HepG2 (cell line): ENCODE results near the gene TNP2. TPM values are rescaled to one million over a fixed set of nuclear protein-coding genes. Genes with fewer than 3 reads are reported as not detected.

ENCODE experiments used
- GABPB1 ChIP-seq: IDR thresholded peaks from 2 replicates; pipeline ENCODE4 v1.6.1; 2016; ENCODE audit warnings: mild to moderate bottlenecking, missing genetic modification reagents, moderate library complexity, missing compliant biosample characterization
- GMEB1 ChIP-seq: sonication (generic); formaldehyde crosslinking; IDR thresholded peaks from 2 replicates; pipeline ENCODE4 v1.5.1; 2020; ENCODE audit warnings: missing genetic modification reagents, mild to moderate bottlenecking, borderline replicate concordance
- HDAC2 ChIP-seq: sonication (generic); formaldehyde crosslinking; IDR thresholded peaks from 2 replicates; pipeline ENCODE4 v1.4.0; 2020; ENCODE audit warnings: missing genetic modification reagents
- HOXA5 ChIP-seq: sonication (generic); formaldehyde crosslinking; IDR thresholded peaks from 2 replicates; pipeline ENCODE4 v1.4.0; 2020; ENCODE audit warnings: missing genetic modification reagents
- IKZF1 ChIP-seq: fragments of 450-650 bp; IDR thresholded peaks from 2 replicates; pipeline ENCODE4 v1.7.1; 2016
- MLX ChIP-seq: IDR thresholded peaks from 2 replicates; pipeline ENCODE4 v1.6.1; 2016
- MLXIP ChIP-seq: sonication (generic); formaldehyde crosslinking; IDR thresholded peaks from 2 replicates; pipeline ENCODE4 v1.9.0; 2021; ENCODE audit warnings: missing genetic modification reagents, borderline replicate concordance
- NR2F2 ChIP-seq: IDR thresholded peaks from 2 replicates; pipeline ENCODE4 v1.6.1; 2012; ENCODE audit warnings: low read depth, inconsistent platforms, borderline replicate concordance
- PAWR ChIP-seq: sonication (generic); formaldehyde crosslinking; IDR thresholded peaks from 2 replicates; pipeline ENCODE4 v1.4.0; 2020; ENCODE audit warnings: missing genetic modification reagents, mild to moderate bottlenecking, borderline replicate concordance
- PHF8 ChIP-seq: sonication (generic); formaldehyde crosslinking; IDR thresholded peaks from 2 replicates; pipeline ENCODE4 v1.5.0; 2020; ENCODE audit warnings: missing genetic modification reagents
- PTBP1 ChIP-seq: fragments of 200-400 bp; formaldehyde crosslinking; IDR thresholded peaks from 2 replicates; pipeline ENCODE4 v1.6.1; 2018; ENCODE audit warnings: low read length, low read depth; ENCODE audit not compliant: poor library complexity, severe bottlenecking
- RELA ChIP-seq: sonication (generic); formaldehyde crosslinking; IDR thresholded peaks from 2 replicates; pipeline ENCODE4 v1.4.0; 2020; ENCODE audit warnings: missing genetic modification reagents
- SMYD3 ChIP-seq: sonication (generic); formaldehyde crosslinking; IDR thresholded peaks from 2 replicates; pipeline ENCODE4 v1.8.1; 2023; ENCODE audit warnings: mild to moderate bottlenecking, missing genetic modification reagents
- SOX6 ChIP-seq, 2 experiments: fragments of 450-650 bp in 1 of 2; sonication (generic) in 1 of 2; formaldehyde crosslinking in 1 of 2; IDR thresholded peaks; 2 replicates each; pipeline versions ENCODE4 v1.4.0 to v1.6.1; 2017 to 2020; ENCODE audit warnings: antibody characterized with exemption in 1 of 2, mild to moderate bottlenecking in 1 of 2, missing genetic modification reagents in 1 of 2
- TOE1 ChIP-seq: sonication (generic); formaldehyde crosslinking; IDR thresholded peaks from 2 replicates; pipeline ENCODE4 v1.4.0; 2020; ENCODE audit warnings: mild to moderate bottlenecking, missing genetic modification reagents
- ZFAT ChIP-seq: sonication (generic); formaldehyde crosslinking; conservative IDR thresholded peaks from 2 replicates; pipeline ENCODE4 v1.8.1; 2023; ENCODE audit warnings: missing genetic modification reagents, inconsistent platforms
- ZKSCAN5 ChIP-seq: sonication (generic); formaldehyde crosslinking; IDR thresholded peaks from 2 replicates; pipeline ENCODE4 v1.5.1; 2020; ENCODE audit warnings: mild to moderate bottlenecking, missing genetic modification reagents
- ZNF10 ChIP-seq: sonication (generic); formaldehyde crosslinking; IDR thresholded peaks from 2 replicates; pipeline ENCODE4 v1.4.0; 2020; ENCODE audit warnings: mild to moderate bottlenecking, low read depth, missing genetic modification reagents, borderline replicate concordance
- ZNF121 ChIP-seq: sonication (generic); formaldehyde crosslinking; IDR thresholded peaks from 2 replicates; pipeline ENCODE4 v1.5.0; 2020; ENCODE audit warnings: mild to moderate bottlenecking, missing genetic modification reagents
- ZNF138 ChIP-seq: sonication (generic); formaldehyde crosslinking; IDR thresholded peaks from 2 replicates; pipeline ENCODE4 v1.5.0; 2020; ENCODE audit warnings: mild to moderate bottlenecking, low read depth, missing genetic modification reagents
- ZNF326 ChIP-seq: sonication (generic); formaldehyde crosslinking; IDR thresholded peaks from 2 replicates; pipeline ENCODE4 v1.4.0; 2020; ENCODE audit warnings: missing genetic modification reagents, borderline replicate concordance
- ZNF414 ChIP-seq: sonication (generic); formaldehyde crosslinking; IDR thresholded peaks from 2 replicates; pipeline ENCODE4 v1.5.0; 2020; ENCODE audit warnings: missing genetic modification reagents
- ZNF547 ChIP-seq: sonication (generic); formaldehyde crosslinking; IDR thresholded peaks from 2 replicates; pipeline ENCODE4 v1.5.1; 2020; ENCODE audit warnings: mild to moderate bottlenecking, missing genetic modification reagents
- ZNF776 ChIP-seq: sonication (generic); formaldehyde crosslinking; IDR thresholded peaks from 2 replicates; pipeline ENCODE4 v1.4.0; 2020; ENCODE audit warnings: mild to moderate bottlenecking, missing genetic modification reagents
- polyA plus RNA-seq, 8 experiments: library from polyadenylated mRNA; depleted of rRNA in 3 of 8; stranded (reverse) in 7 of 8; unstranded in 1 of 8; fragments of >200 nt; fragmentation: Illumina TruSeq in 4 of 8; extraction: Trizol in 4 of 8; gene quantifications; 2 replicates each; pipeline versions ENCODE4 v1.2.1 to v1.2.3, GENCODE V29; 2011 to 2016; ENCODE audit warnings: low read depth in 4 of 8, missing spikeins in 1 of 8, mixed read lengths in 1 of 8; ENCODE audit not compliant: insufficient read depth in 1 of 8
- total RNA-seq, 5 experiments: library from RNA; depleted of rRNA; stranded (reverse); fragments of >200 nt; fragmentation: Illumina TruSeq; extraction: Trizol; gene quantifications; 2 replicates each; pipeline ENCODE4 v1.2.3, GENCODE V29; 2016; ENCODE audit warnings: low read depth in 1 of 5

TNP2 gene
- total and polyA plus RNA-seq, 2 of the 13 experiments (the other 11 are each of a cell fraction or from before 2014, with no cell fraction given), result not detected

GRCh38 chr16:11307639-11308492 is 38.7 kb upstream of the TNP2 start (continued):
- TF ChIP-seq ZNF326 (CRISPR knock-in tag) (no peak), MLX (no peak), HDAC2 (no peak), IKZF1 (no peak), GMEB1 (CRISPR knock-in tag) (0 out of 2 replicates have a peak, but pooled peaks have one; percentile 14), ZNF138 (CRISPR knock-in tag) (0 out of 2 replicates have a peak, but pooled peaks have one; percentile 0), TOE1 (CRISPR knock-in tag) (no peak), PHF8 (CRISPR knock-in tag) (no peak; the same call in none of the 2 replicates), SOX6 (IDR thresholded peaks at IDR 0.05) (no peak), SOX6 (CRISPR knock-in tag; IDR thresholded peaks at IDR 0.05) (peak; percentile 33; the same call in 1 of the 2 replicates), ZKSCAN5 (no peak), NR2F2 (0 out of 2 replicates have a peak, but pooled peaks have one; percentile 7), ZFAT (CRISPR knock-in tag) (no peak), ZNF547 (CRISPR knock-in tag) (0 out of 2 replicates have a peak, but pooled peaks have one; percentile 70), MLXIP (CRISPR knock-in tag) (no peak), PTBP1 (peak; percentile 49), ZNF121 (CRISPR knock-in tag) (no peak), ZNF414 (0 out of 2 replicates have a peak, but pooled peaks have one; percentile 71), SMYD3 (CRISPR knock-in tag) (no peak; the same call in 1 of the 2 replicates), ZNF776 (CRISPR knock-in tag) (peak; percentile 61; the same call in 1 of the 2 replicates), RELA (CRISPR knock-in tag) (no peak), GABPB1 (CRISPR knock-in tag) (no peak; the same call in 1 of the 2 replicates), PAWR (CRISPR knock-in tag) (0 out of 2 replicates have a peak, but pooled peaks have one; percentile 81), ZNF10 (CRISPR knock-in tag) (0 out of 2 replicates have a peak, but pooled peaks have one; percentile 55), HOXA5 (CRISPR knock-in tag) (peak; percentile 5; the same call in 1 of the 2 replicates)
